K562 (cell line): ENCODE results near the gene TMTC2. TPM values are rescaled to one million over a fixed set of nuclear protein-coding genes. Genes with fewer than 3 reads are reported as not detected.

Source experiments
- ATF1 ChIP-seq, 2 experiments: fragments of 450-650 bp in 1 of 2; IDR thresholded peaks; 2 replicates each; pipeline ENCODE4 v1.6.1; 2016; ENCODE audit warnings: missing compliant biosample characterization in 1 of 2, missing genetic modification characterization in 1 of 2
- BACH1 ChIP-seq: fragments of 200-800 bp; sonication (Bioruptor generic); IDR thresholded peaks from 2 replicates; pipeline ENCODE4 v1.6.1; 2016; ENCODE audit warnings: missing genetic modification characterization, missing compliant biosample characterization
- CEBPB ChIP-seq: fragments of 450-650 bp; IDR thresholded peaks from 2 replicates; pipeline ENCODE4 v1.6.1; 2016; ENCODE audit warnings: missing genetic modification characterization, missing compliant biosample characterization
- GABPB1 ChIP-seq: sonication (generic); formaldehyde crosslinking; IDR thresholded peaks from 2 replicates; pipeline ENCODE4 v1.8.0; 2022; ENCODE audit warnings: mild to moderate bottlenecking, missing genetic modification reagents
- HDAC3 ChIP-seq: fragments of 450-650 bp; IDR thresholded peaks from 2 replicates; pipeline ENCODE4 v1.6.1; 2018; ENCODE audit warnings: borderline replicate concordance, mild to moderate bottlenecking, moderate library complexity; ENCODE audit not compliant: partially characterized antibody
- HMG20B ChIP-seq: fragments of 250-450 bp; sonication (Bioruptor Pico); IDR thresholded peaks from 2 replicates; pipeline ENCODE4 v1.5.0; 2021; ENCODE audit warnings: mild to moderate bottlenecking
- HNRNPUL1 ChIP-seq: fragments of 200-400 bp; formaldehyde crosslinking; IDR thresholded peaks from 2 replicates; pipeline ENCODE4 v1.6.1; 2017; ENCODE audit warnings: low read length
- KAT8 ChIP-seq: fragments of 450-650 bp; IDR thresholded peaks from 2 replicates; pipeline ENCODE4 v1.6.1; 2016; ENCODE audit warnings: low read depth, mild to moderate bottlenecking
- MEF2A ChIP-seq: IDR thresholded peaks from 2 replicates; pipeline ENCODE4 v1.6.1; 2011; ENCODE audit warnings: low read depth, mild to moderate bottlenecking, low read length, moderate library complexity; ENCODE audit not compliant: control insufficient read depth
- NEUROD1 ChIP-seq: fragments of 150-350 bp; IDR thresholded peaks from 2 replicates; pipeline ENCODE4 v1.6.1; 2014; ENCODE audit warnings: borderline replicate concordance, low read length, low read depth; ENCODE audit not compliant: partially characterized antibody
- SIRT6 ChIP-seq: IDR thresholded peaks from one replicate; pipeline ENCODE4 v1.6.1; 2012; ENCODE audit warnings: low read depth, mild to moderate bottlenecking, control low read depth, inconsistent platforms, low read length, moderate library complexity
- SMARCA4 ChIP-seq: fragments of 450-650 bp; IDR thresholded peaks from 2 replicates; pipeline ENCODE4 v1.6.1; 2016
- TGIF2 ChIP-seq: sonication (generic); formaldehyde crosslinking; IDR thresholded peaks from 2 replicates; pipeline ENCODE4 v1.8.1; 2022; ENCODE audit warnings: mild to moderate bottlenecking, missing genetic modification reagents, moderate library complexity
- TSC22D4 ChIP-seq: fragments of 450-650 bp; IDR thresholded peaks from 2 replicates; pipeline ENCODE4 v1.6.1; 2016; ENCODE audit warnings: missing genetic modification characterization, missing biosample characterization, control low read depth
- ZKSCAN1 ChIP-seq: fragments of 150-350 bp; IDR thresholded peaks from 2 replicates; pipeline ENCODE4 v1.6.1; 2016; ENCODE audit warnings: low read depth, low read length
- ZNF121 ChIP-seq: sonication (generic); formaldehyde crosslinking; conservative IDR thresholded peaks from 2 replicates; pipeline ENCODE4 v1.8.0; 2022; ENCODE audit warnings: missing genetic modification reagents
- ZNF263 ChIP-seq: sonication (generic); formaldehyde crosslinking; IDR thresholded peaks from 2 replicates; pipeline ENCODE4 v1.8.0; 2022; ENCODE audit warnings: mild to moderate bottlenecking, missing genetic modification reagents, borderline replicate concordance
- ZNF75A ChIP-seq: fragments of 450-650 bp; formaldehyde crosslinking; IDR thresholded peaks from 2 replicates; pipeline ENCODE4 v1.4.0; 2020; ENCODE audit warnings: mild to moderate bottlenecking
- polyA plus RNA-seq, 8 experiments: library from polyadenylated mRNA; depleted of rRNA in 4 of 8; stranded (reverse) in 5 of 8; unstranded in 3 of 8; fragments of >200 nt; fragmentation: Nextera tagmentation in 2 of 8; fragmentation: Illumina TruSeq in 1 of 8; extraction: Ambion mirVana in 2 of 8; extraction: Trizol in 1 of 8; gene quantifications; 2 replicates each; pipeline versions ENCODE4 v1.2.1 to v1.2.3, GENCODE V29; 2011 to 2014; ENCODE audit warnings: inconsistent platforms in 1 of 8, missing spikeins in 1 of 8
- total RNA-seq, 7 experiments: library from RNA; depleted of rRNA in 6 of 7; stranded (reverse); fragments of >200 nt in 6 of 7; fragmentation: Illumina TruSeq in 2 of 7; extraction: Trizol in 2 of 7; gene quantifications; 2 replicates each; pipeline versions ENCODE4 v1.2.1 to v1.2.3, GENCODE V29; 2011 to 2021; ENCODE audit warnings: low replicate concordance in 1 of 7
- TF ChIP-seq, protein P1 (sequence below), 3 experiments: fragments of 200-800 bp in 1 of 3; fragments of 250-450 bp in 1 of 3; fragments of 450-650 bp in 1 of 3; sonication (Bioruptor Pico) in 1 of 3; sonication (Bioruptor generic) in 1 of 3; formaldehyde crosslinking in 1 of 3; IDR thresholded peaks; 2 replicates each; pipeline versions ENCODE4 v1.6.1 to v1.8.0; 2016 to 2022; ENCODE audit warnings: mild to moderate bottlenecking in 2 of 3, missing genetic modification characterization in 2 of 3, missing compliant biosample characterization in 1 of 3, moderate library complexity in 1 of 3
- TF ChIP-seq, protein P2 (sequence below): sonication (generic); IDR thresholded peaks from 2 replicates; pipeline ENCODE4 v1.6.1; 2016
- TF ChIP-seq, protein P3 (sequence below): fragments of 200-800 bp; sonication (Bioruptor generic); IDR thresholded peaks from 2 replicates; pipeline ENCODE4 v1.6.1; 2017; ENCODE audit warnings: missing genetic modification characterization, missing compliant biosample characterization
- TF ChIP-seq, protein P4 (sequence below): sonication (generic); formaldehyde crosslinking; IDR thresholded peaks from 2 replicates; pipeline ENCODE4 v1.8.0; 2022; ENCODE audit warnings: missing genetic modification reagents, mild to moderate bottlenecking, moderate library complexity, borderline replicate concordance

The TMTC2 gene
- total and polyA plus RNA-seq, 9 of the 15 experiments (the other 6 are each of a cell fraction or from before 2014, with no cell fraction given): 0.29 to 1.1 (median 0.55) TPM

DNA sequence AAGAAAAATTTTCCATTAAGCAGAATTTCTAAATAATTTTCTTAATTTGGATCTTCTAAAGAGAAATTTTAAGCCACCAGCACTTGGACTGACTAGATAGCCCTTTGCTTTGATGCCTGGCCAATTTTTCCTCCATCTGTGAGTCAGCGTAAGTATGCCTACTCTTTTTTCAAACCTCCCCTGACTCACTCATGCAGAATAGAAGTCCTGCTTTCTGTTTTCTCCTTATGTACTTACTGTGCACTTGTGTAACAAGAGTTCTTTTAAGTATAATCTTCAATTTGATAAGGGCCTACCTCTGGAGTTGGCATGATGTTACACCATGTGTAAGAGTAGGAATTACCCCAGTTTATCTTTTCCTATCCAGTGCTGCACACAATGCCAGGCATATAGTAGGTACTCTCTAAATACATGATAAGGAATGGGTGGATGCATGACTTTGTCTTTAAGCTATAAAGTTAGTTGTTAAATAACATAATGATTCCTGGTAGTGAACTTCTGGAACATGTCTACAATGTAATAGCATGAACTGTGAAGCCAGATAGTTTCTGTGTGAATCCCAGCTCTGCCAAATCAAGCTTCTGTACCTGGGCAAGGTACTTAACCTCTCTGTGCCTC lies 329.6 kb downstream of the TMTC2 start (continued):
- TF ChIP-seq ZNF263 (CRISPR knock-in tag) (no peak), ZNF121 (CRISPR knock-in tag) (no peak), HMG20B (CRISPR knock-in tag) (no peak), ZKSCAN1 (no peak), CEBPB (tag) (peak; percentile 5; the same call in 1 of the 2 replicates), KAT8 (no peak), ZNF75A (CRISPR knock-in tag) (no peak), TGIF2 (CRISPR knock-in tag) (no peak), ATF1 (CRISPR knock-in tag; IDR thresholded peaks at IDR 0.05) (no peak), ATF1 (tag; IDR thresholded peaks at IDR 0.05) (0 out of 2 replicates have a peak, but pooled peaks have one; percentile 5), SMARCA4 (peak; percentile 65), HDAC3 (no peak), MEF2A (no peak), GABPB1 (no peak), BACH1 (tag) (0 out of 2 replicates have a peak, but pooled peaks have one; percentile 24), NEUROD1 (no peak), TSC22D4 (tag) (no peak), SIRT6 (no peak), HNRNPUL1 (no peak)
- TF ChIP-seq, protein P1, sequence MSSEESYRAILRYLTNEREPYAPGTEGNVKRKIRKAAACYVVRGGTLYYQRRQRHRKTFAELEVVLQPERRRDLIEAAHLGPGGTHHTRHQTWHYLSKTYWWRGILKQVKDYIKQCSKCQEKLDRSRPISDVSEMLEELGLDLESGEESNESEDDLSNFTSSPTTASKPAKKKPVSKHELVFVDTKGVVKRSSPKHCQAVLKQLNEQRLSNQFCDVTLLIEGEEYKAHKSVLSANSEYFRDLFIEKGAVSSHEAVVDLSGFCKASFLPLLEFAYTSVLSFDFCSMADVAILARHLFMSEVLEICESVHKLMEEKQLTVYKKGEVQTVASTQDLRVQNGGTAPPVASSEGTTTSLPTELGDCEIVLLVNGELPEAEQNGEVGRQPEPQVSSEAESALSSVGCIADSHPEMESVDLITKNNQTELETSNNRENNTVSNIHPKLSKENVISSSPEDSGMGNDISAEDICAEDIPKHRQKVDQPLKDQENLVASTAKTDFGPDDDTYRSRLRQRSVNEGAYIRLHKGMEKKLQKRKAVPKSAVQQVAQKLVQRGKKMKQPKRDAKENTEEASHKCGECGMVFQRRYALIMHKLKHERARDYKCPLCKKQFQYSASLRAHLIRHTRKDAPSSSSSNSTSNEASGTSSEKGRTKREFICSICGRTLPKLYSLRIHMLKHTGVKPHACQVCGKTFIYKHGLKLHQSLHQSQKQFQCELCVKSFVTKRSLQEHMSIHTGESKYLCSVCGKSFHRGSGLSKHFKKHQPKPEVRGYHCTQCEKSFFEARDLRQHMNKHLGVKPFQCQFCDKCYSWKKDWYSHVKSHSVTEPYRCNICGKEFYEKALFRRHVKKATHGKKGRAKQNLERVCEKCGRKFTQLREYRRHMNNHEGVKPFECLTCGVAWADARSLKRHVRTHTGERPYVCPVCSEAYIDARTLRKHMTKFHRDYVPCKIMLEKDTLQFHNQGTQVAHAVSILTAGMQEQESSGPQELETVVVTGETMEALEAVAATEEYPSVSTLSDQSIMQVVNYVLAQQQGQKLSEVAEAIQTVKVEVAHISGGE (CRISPR knock-in tag; IDR thresholded peaks at IDR 0.05): peak in 1 of 3 experiments; percentile 36; a peak in 1 of 6 replicates
- TF ChIP-seq, protein P2, sequence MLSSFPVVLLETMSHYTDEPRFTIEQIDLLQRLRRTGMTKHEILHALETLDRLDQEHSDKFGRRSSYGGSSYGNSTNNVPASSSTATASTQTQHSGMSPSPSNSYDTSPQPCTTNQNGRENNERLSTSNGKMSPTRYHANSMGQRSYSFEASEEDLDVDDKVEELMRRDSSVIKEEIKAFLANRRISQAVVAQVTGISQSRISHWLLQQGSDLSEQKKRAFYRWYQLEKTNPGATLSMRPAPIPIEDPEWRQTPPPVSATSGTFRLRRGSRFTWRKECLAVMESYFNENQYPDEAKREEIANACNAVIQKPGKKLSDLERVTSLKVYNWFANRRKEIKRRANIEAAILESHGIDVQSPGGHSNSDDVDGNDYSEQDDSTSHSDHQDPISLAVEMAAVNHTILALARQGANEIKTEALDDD: peak; percentile 30; the same call in 1 of the 2 replicates
- TF ChIP-seq, protein P3, sequence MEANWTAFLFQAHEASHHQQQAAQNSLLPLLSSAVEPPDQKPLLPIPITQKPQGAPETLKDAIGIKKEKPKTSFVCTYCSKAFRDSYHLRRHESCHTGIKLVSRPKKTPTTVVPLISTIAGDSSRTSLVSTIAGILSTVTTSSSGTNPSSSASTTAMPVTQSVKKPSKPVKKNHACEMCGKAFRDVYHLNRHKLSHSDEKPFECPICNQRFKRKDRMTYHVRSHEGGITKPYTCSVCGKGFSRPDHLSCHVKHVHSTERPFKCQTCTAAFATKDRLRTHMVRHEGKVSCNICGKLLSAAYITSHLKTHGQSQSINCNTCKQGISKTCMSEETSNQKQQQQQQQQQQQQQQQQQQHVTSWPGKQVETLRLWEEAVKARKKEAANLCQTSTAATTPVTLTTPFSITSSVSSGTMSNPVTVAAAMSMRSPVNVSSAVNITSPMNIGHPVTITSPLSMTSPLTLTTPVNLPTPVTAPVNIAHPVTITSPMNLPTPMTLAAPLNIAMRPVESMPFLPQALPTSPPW (CRISPR knock-in tag): no peak
- TF ChIP-seq, protein P4, sequence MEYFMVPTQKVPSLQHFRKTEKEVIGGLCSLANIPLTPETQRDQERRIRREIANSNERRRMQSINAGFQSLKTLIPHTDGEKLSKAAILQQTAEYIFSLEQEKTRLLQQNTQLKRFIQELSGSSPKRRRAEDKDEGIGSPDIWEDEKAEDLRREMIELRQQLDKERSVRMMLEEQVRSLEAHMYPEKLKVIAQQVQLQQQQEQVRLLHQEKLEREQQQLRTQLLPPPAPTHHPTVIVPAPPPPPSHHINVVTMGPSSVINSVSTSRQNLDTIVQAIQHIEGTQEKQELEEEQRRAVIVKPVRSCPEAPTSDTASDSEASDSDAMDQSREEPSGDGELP (CRISPR knock-in tag): no peak
